DMS 273 (cell line): Measurements from ENCODE around the gene STRIP2.
A peak's percentile ranks its signal among the peaks of the same experiment; 100 is the strongest.

Experiments
- DNase-seq: peaks from one replicate; lab custom pipeline; 2025; ENCODE audit not compliant: unreplicated experiment; lab: John Stamatoyannopoulos, UW

STRIP2 gene

GRCh38 chr7:129482781-129483180 lies 48.5 kb downstream of the STRIP2 start:
- no peak for DNase-seq

- DNase-seq, result no peak
These were observed 55.3 kb downstream of the STRIP2 start for GRCh38 chr7:129489491-129489890.

DNA sequence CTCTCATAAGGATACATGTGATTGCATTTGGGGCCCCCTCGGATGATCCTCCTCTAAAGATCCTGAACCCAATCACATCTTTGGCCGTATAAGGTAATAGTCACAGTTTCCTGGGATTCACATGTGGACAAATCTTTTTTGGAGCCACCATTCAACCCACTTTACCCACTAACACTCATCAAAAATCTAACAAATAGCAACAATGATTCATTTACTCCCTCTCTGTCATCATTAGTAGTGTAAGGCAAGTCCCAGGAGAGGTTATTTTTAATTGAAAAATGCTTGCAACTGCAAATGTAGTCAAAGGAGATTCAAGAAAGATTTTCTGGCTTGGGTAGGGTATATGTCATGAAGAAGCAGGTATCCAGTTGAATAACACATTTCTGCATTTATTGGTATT lies 58.2 kb downstream of the STRIP2 start:
- DNase-seq, result no peak

- no peak for DNase-seq
These were observed 59.3 kb downstream of the STRIP2 start for GRCh38 chr7:129493555-129493954.

GRCh38 chr7:129494041-129494440 lies 59.8 kb downstream of the STRIP2 start:
- DNase-seq, result no peak

DNA sequence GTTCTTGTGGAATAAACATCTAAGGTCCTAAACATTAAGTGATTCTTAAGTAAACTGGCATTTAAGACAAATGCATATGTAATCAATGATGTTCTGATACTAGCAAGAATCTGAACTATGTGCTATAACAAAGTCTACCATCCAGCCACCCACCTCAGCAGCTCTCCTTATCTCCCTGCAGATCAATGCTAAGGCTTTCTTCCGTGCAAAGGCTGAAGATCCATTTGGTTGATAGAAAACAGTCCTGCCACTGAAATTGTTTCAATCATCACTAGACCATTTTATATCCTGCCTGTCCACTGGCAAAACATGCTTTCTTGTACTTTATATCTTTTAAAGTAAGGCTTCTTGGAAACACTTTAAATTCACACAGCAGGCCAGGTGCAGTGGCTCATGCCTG lies 61.8 kb downstream of the STRIP2 start:
- no peak for DNase-seq

DNA sequence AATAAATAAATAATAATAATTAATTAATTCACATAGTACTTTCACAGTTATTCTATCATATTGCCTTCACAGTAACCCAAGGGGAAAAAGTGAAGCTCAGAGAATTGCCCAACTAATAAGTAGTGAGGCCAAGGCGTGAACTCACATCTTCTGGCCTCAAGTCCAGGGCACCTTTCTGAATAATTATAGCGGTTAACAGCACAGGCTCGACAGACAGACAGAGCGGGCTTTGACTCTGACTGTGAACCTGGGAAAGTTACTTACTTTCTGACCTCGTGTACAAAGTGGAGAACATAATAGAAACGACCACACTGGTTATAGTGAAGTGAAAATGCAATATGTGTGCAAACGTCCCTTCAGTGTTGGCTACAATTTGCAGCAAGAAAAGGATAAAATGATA lies 62.4 kb downstream of the STRIP2 start:
- no peak for DNase-seq

DNA sequence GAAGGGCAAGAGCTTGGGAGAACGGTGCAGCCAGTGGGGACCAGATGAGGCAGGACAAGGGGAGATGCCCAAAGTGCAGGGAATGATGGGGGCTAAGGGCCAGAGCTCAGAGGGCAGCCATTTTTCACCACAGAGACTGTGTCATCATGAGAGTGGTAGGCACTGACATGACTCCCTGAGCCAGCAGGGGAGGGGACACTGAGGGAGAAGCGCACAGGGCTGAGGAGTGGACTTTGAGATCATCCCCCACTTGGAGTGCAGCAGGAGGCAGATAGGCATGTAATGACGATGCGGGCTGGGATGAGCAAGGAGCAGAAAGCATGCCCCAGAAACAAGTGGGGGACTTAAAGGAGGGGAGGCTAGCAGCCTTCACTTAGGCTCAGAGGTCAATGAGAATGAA lies 62.9 kb downstream of the STRIP2 start:
- DNase-seq, result no peak

- no peak for DNase-seq
These were observed 63.8 kb downstream of the STRIP2 start for GRCh38 chr7:129498021-129498420.

- no peak for DNase-seq
These were observed 65.8 kb downstream of the STRIP2 start for GRCh38 chr7:129499999-129500398.

DNA sequence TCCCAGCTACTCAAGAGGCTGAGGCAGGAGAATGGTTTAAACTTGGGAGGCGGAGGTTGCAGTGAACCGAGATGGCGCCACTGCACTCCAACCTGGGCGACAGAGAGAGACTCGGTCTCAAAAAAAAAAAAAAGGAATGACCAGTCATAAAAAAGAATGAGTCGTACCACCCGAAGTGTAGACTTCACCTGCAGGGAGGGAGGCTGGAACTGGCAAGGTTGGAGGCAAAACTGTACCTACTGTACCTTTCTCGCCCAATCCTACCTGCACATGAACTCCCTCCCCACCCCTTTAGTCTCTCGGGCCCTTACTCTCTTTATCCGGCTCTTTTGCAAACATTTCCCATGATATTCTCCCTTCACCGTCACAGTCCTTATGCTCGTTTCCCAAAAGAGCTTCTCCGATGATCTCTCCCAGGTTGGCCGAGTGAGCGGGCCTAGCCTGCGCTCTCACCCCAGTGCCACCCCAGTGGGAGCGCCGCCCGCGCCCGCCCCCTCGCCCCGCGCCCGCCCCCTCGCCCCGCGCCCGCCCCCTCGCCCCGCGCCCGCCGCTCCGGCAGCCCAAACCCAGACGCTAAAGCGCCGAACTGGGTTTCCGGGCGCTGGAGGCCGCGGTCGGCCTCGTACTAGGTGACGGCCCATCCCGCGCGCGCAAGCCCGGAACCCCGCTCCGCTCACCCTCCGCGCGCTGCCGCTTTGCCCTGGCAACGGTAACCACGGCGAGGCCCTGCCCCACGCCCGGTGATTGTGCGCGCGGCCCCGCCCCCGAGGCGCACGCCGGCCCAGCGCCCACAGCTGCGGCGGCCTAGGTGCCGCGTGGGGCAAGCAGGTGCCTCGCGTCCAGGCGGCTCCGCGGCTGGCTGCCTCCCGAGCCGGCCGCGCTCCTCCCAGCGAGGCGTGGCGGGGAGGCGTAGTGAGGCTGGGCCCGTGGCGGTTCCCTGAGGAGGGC lies 67.8 kb downstream of the STRIP2 start, which contains the start of gene SMKR1:
Gene SMKR1, plus strand, starts transcription at position 772 of the 948 bp plus-strand sequence. CDS start 294 bp downstream, outside the sequence.
- DNase-seq, result peak; percentile 97

DNA sequence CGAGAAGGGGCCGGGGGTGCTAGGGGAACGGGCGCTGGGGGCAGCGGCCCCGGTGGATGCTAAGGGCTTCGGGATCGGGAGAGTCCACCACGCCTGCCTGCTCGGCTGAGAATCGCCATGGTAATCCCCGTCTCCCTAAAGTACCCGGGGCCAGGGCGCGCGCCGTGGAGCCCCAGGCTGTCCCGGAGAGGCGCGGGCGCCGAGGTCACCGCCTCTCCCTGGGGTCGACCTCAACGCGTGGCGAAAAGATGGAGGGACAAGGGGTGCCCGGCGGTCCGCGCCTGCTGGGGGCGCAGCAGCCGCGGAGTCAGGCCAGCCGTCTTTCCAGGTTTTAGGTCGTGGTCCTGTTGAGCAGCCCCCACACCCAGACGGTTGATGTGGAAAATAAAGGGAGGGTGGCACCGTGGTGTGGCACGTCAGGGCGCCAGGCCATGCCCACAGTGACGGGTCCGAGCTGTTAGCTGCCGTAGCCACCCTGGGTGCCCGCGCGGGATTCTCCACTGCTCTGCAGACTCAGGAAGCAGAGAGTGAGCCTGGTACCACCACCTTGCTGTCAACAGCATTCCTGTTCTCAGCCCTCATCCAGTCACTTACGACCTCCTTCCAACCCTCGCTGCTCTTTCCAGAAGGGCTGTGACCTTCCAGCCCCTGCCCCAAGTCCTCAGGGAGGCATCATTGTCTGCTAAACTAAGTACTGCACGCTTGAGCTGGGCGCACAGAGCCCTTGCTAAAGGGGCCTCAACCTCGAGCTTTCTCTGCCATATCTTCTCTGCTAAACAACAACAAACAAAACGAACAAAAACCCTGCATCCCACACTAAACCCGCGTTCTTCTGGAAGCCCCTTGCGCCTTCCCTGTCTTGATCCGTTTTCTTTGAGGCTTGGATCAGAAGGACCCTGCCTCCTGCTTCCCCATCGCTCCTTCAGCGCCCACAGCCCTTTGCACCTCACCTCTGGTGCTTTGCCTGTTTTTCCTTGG lies 68.8 kb downstream of the STRIP2 start:
- DNase-seq, result peak; percentile 72

GRCh38 chr7:129503725-129504124 lies 69.5 kb downstream of the STRIP2 start:
- no peak for DNase-seq

- DNase-seq, result no peak
These were observed 78.0 kb downstream of the STRIP2 start for GRCh38 chr7:129512192-129512591.

- no peak for DNase-seq
These were observed 79.3 kb downstream of the STRIP2 start for GRCh38 chr7:129513546-129513945.

DNA sequence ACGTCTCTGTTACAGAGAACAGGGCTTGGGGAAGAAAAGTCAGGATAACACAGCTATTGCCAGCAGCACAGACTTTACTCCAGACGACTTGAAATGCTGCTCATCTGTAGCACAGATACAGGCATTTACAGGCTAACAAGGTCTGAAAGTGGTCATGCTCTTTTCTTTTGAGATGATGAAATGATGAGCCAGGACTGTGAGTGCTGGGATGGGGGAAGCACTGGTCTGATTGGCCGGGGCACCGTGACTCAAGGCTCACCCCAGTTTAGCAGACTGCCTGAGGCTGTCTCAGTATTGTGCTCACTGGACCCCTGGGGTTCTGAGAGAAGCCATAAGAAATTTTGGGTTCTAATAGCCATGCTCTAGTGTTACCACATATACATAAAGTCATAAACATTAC lies 80.5 kb downstream of the STRIP2 start:
- no peak for DNase-seq

GRCh38 chr7:129515381-129515780 lies 81.1 kb downstream of the STRIP2 start:
- DNase-seq, result no peak

DNA sequence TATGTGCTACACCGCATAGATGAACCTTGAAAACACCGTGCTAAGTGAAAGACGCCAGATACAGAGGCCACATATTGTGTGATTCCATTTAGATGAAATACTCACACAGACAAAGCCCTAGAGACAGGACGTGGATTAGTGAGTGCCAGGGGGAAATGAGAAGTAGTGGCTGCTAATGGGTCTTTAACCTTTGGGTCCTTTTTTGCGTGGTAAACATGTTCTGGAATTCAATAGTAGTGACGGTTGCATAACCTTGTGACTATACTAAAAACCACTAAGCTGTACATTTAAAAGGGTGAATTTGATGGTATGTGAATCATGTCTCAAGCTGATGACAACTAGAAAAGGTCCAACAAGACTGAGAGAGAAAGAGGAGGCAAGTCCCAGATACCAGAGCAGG lies 83.7 kb downstream of the STRIP2 start:
- no peak for DNase-seq

GRCh38 chr7:129519464-129519863 lies 85.2 kb downstream of the STRIP2 start:
- no peak for DNase-seq

GRCh38 chr7:129522088-129522970 lies 88.1 kb downstream of the STRIP2 start:
- peak; percentile 23 for DNase-seq

DNA sequence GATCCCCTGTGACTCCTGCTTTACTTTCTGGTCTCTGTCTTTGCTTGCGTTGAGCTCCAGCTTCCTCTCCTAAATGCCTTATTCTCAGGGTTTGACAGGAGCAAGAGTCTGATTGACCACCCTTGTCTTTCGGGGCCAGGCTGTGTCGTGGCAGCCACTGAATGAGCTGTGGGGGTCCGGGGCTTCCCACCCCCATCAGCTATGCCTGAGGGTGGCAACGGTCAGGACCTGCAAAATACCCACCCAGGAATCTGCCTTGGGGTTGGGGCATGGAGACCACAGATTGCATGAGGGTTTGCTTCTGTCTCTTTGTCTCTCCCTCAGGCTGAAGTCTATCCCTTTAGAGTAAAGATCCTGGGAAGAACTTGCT lies 88.7 kb downstream of the STRIP2 start:
- DNase-seq, result no peak
